Tibial nerve (tissue), 4 donors: ENCODE results near the gene TTC3.

ENCODE experiments used
- EP300 ChIP-seq, 2 donors: sonication (generic); formaldehyde crosslinking; IDR thresholded peaks; one replicate each; pipeline ENCODE4 v1.6.1; 2017; ENCODE audit warnings: antibody characterized with exemption in 2 of 2, mild to moderate bottlenecking in 1 of 2
- TF ChIP-seq, protein P1 (sequence below), 5 experiments: fragments of 200-600 bp in 3 of 5; fragments of 450-650 bp in 2 of 5; sonication (generic) in 3 of 5; IDR thresholded peaks; one replicate each; pipeline ENCODE4 v1.5.1; 2016 to 2019; ENCODE audit warnings: antibody characterized with exemption in 5 of 5, mild to moderate bottlenecking in 3 of 5, moderate library complexity in 2 of 5

DNA sequence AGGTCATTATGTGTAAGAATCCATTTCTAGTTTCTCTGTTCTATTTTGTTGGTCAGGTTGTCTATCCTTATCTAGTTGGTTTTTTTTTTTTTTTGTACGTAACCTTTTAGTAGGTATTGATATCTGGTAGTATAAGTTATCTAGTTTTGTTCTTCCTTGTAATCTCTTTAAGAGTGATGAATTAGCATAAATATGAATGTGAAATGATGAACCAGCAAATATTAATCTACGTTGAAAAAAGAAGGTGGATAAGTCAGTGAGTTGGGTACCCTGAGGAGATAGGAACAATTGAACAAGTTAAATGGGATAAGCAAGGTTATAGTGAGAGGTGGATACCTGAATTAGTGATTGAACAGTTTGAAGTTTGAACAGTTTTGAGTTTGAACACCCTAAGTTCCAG is 33.9 kb downstream of the TTC3 start:
- TF ChIP-seq, protein P1, sequence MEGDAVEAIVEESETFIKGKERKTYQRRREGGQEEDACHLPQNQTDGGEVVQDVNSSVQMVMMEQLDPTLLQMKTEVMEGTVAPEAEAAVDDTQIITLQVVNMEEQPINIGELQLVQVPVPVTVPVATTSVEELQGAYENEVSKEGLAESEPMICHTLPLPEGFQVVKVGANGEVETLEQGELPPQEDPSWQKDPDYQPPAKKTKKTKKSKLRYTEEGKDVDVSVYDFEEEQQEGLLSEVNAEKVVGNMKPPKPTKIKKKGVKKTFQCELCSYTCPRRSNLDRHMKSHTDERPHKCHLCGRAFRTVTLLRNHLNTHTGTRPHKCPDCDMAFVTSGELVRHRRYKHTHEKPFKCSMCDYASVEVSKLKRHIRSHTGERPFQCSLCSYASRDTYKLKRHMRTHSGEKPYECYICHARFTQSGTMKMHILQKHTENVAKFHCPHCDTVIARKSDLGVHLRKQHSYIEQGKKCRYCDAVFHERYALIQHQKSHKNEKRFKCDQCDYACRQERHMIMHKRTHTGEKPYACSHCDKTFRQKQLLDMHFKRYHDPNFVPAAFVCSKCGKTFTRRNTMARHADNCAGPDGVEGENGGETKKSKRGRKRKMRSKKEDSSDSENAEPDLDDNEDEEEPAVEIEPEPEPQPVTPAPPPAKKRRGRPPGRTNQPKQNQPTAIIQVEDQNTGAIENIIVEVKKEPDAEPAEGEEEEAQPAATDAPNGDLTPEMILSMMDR (IDR thresholded peaks at IDR 0.05) = no peak
- TF ChIP-seq EP300 (IDR thresholded peaks at IDR 0.05) = no peak
